Activated effector memory CD4-positive, alpha-beta T cell treated with Interleukin-2 at 50 U/mL for 16 hours (primary cell): Measurements from ENCODE around the gene TMEM271.

Source experiments
- DNase-seq: peaks from one replicate; pipeline ENCODE4 v3.0.0-alpha.2; 2020

TMEM271 gene

GRCh38 chr4:531721-532565 is 44.2 kb downstream of the TMEM271 start:
- DNase-seq: no peak

GRCh38 chr4:531076-531475 is 45.0 kb downstream of the TMEM271 start:
- DNase-seq: no peak

- no peak for DNase-seq
Measured at GRCh38 chr4:530017-530781, 45.9 kb downstream of the TMEM271 start.

- no peak for DNase-seq
Measured at GRCh38 chr4:529563-529962, 46.5 kb downstream of the TMEM271 start.

GRCh38 chr4:528835-529234 is 47.3 kb downstream of the TMEM271 start:
- no peak for DNase-seq

- no peak for DNase-seq
Measured at GRCh38 chr4:528296-528695, 47.8 kb downstream of the TMEM271 start.

- no peak for DNase-seq
Measured at GRCh38 chr4:526971-527460, 49.1 kb downstream of the TMEM271 start.

GRCh38 chr4:526189-526909 is 49.7 kb downstream of the TMEM271 start:
- no peak for DNase-seq

- no peak for DNase-seq
Measured at GRCh38 chr4:525660-526059, 50.4 kb downstream of the TMEM271 start.

- DNase-seq: no peak
Measured at GRCh38 chr4:524196-524595, 51.9 kb downstream of the TMEM271 start.
